Endothelial cell of umbilical vein (primary cell): ENCODE measurements around the gene LEO1. TPM values are rescaled to one million over a fixed set of nuclear protein-coding genes. Genes with fewer than 3 reads are reported as not detected.

Experiments used
- BruUV-seq: library from RNA; stranded (reverse); fragments of 400-500 nt; replicated peaks from 2 replicates; lab custom pipeline; 2021; lab: Mats Ljungman, UMichigan
- CTCF ChIA-PET: fragments of 300-600, 350-600 bp; sonication (Branson Sonifier 250); formaldehyde crosslinking; loops from one replicate; lab custom pipeline; 2021; ENCODE audit warnings: antibody characterized with exemption, inconsistent platforms; lab: Charles Lee
- POLR2A ChIA-PET: fragments of 300-600, 350-600 bp; sonication (Branson Sonifier 250); formaldehyde crosslinking; loops from one replicate; lab custom pipeline; 2021; ENCODE audit warnings: antibody characterized with exemption, inconsistent platforms; lab: Charles Lee
- DNase-seq: peaks from one replicate; pipeline ENCODE4 v3.0.0-alpha.2; 2011; ENCODE audit warnings: low read depth, low spot score
- FAIRE-seq: peaks from 2 replicates; lab custom pipeline; 2011; peaks lifted over from hg19 to GRCh38; lab: Jason Lieb, UNC
- H2AFZ ChIP-seq: 2 replicates; pipeline ENCODE4 v1.6.0; 2012; ENCODE audit warnings: low read depth, low read length, control low read depth, inconsistent platforms
- H3K27ac ChIP-seq: 2 replicates; pipeline ENCODE4 v1.5.1; 2011; ENCODE audit warnings: low read depth, mild to moderate bottlenecking, control low read depth, low read length, moderate library complexity; ENCODE audit not compliant: insufficient read depth
- H3K27me3 ChIP-seq, 2 experiments: 2 replicates each; pipeline versions ENCODE4 v1.6.0 to v1.6.1; 2011; ENCODE audit warnings: low read length in 2 of 2, mixed read lengths in 1 of 2; ENCODE audit not compliant: control insufficient read depth in 2 of 2, insufficient read depth in 2 of 2
- H3K36me3 ChIP-seq, 2 experiments: 2 replicates in 1 of 2; 3 replicates in 1 of 2; pipeline ENCODE4 v1.5.1; 2011; ENCODE audit warnings: low read length in 2 of 2, mild to moderate bottlenecking in 1 of 2, moderate library complexity in 1 of 2; ENCODE audit not compliant: control insufficient read depth in 2 of 2, insufficient read depth in 2 of 2; ENCODE audit errors: extremely low read depth in 1 of 2
- H3K4me1 ChIP-seq: 3 replicates; pipeline ENCODE4 v1.5.1; 2011; ENCODE audit warnings: mild to moderate bottlenecking, low read length; ENCODE audit not compliant: control insufficient read depth, insufficient read depth; ENCODE audit errors: extremely low read depth
- H3K4me2 ChIP-seq: 2 replicates; pipeline ENCODE4 v1.6.1; 2011; ENCODE audit warnings: low read length, control low read depth, mixed read lengths; ENCODE audit not compliant: insufficient read depth
- H3K4me3 ChIP-seq, 3 experiments: fragments of 200-600 bp in 1 of 3; sonication (generic), shearing (Covaris generic) in 1 of 3; replicated peaks in 1 of 3; 2 replicates each; pipeline ENCODE4 v1.5.1; 2011 to 2016; ENCODE audit warnings: control low read depth in 3 of 3, low read length in 3 of 3, mild to moderate bottlenecking in 2 of 3, inconsistent platforms in 1 of 3, low read depth in 1 of 3, moderate library complexity in 1 of 3; ENCODE audit not compliant: insufficient read depth in 1 of 3
- H3K79me2 ChIP-seq: 2 replicates; pipeline ENCODE4 v1.6.0; 2012; ENCODE audit warnings: low read length, inconsistent platforms; ENCODE audit not compliant: control insufficient read depth, insufficient read depth
- H3K9ac ChIP-seq: replicated peaks from 2 replicates; pipeline ENCODE3; 2011; ENCODE audit warnings: low read length, control low read depth; ENCODE audit not compliant: insufficient read depth; ENCODE audit errors: extremely low read depth
- H3K9me1 ChIP-seq: replicated peaks from 3 replicates; pipeline ENCODE4 v1.6.0; 2011; ENCODE audit warnings: mild to moderate bottlenecking, low read length; ENCODE audit not compliant: control insufficient read depth, insufficient read depth; ENCODE audit errors: extremely low read depth
- H3K9me3 ChIP-seq: replicated peaks from 2 replicates; pipeline ENCODE4 v1.5.1; 2012; ENCODE audit warnings: low read length, inconsistent platforms; ENCODE audit not compliant: control insufficient read depth, insufficient read depth
- H4K20me1 ChIP-seq: replicated peaks from 2 replicates; pipeline ENCODE3; 2011; ENCODE audit warnings: mild to moderate bottlenecking, low read length; ENCODE audit not compliant: control insufficient read depth, insufficient read depth; ENCODE audit errors: extremely low read depth
- EZH2 ChIP-seq: IDR thresholded peaks from 2 replicates; pipeline ENCODE4 v1.6.1; 2012; ENCODE audit warnings: borderline replicate concordance, low read depth, mild to moderate bottlenecking, moderate library complexity, low read length, inconsistent platforms; ENCODE audit not compliant: severe bottlenecking
- FOS ChIP-seq: IDR thresholded peaks from 2 replicates; pipeline ENCODE4 v1.6.1; 2011; ENCODE audit warnings: mild to moderate bottlenecking, low read length, moderate library complexity, borderline replicate concordance; ENCODE audit not compliant: insufficient read depth
- GATA2 ChIP-seq: IDR thresholded peaks from 2 replicates; pipeline ENCODE4 v1.7.0; 2011; ENCODE audit warnings: low read depth, mild to moderate bottlenecking, moderate library complexity, mixed read lengths, low read length; ENCODE audit not compliant: insufficient read length, insufficient read depth
- JUN ChIP-seq: IDR thresholded peaks from 2 replicates; pipeline ENCODE4 v1.6.1; 2011; ENCODE audit warnings: borderline replicate concordance, low read depth; ENCODE audit not compliant: insufficient read length, insufficient read depth
- MAX ChIP-seq: IDR thresholded peaks from 2 replicates; pipeline ENCODE4 v1.6.1; 2011; ENCODE audit not compliant: insufficient read depth, insufficient read length
- MYC ChIP-seq: IDR thresholded peaks from one replicate; pipeline ENCODE4 v1.6.1; 2011; ENCODE audit warnings: mild to moderate bottlenecking, low read depth, low read length
- POLR2A ChIP-seq: IDR thresholded peaks from 2 replicates; pipeline ENCODE4 v1.6.1; 2012; ENCODE audit warnings: low read depth, mild to moderate bottlenecking, control low read depth, low read length
- POLR2AphosphoS5 ChIP-seq: IDR thresholded peaks from 2 replicates; pipeline ENCODE4 v1.6.1; 2012; ENCODE audit warnings: low read depth, mild to moderate bottlenecking, control low read depth, low read length, moderate library complexity; ENCODE audit not compliant: insufficient read depth
- dilution Hi-C: fragments of 300-500 bp; cut with MboI; formaldehyde crosslinking; loops from one replicate; pipeline ENCODE4 v1.15.0; 2019; ENCODE audit warnings: low sequenced_read_pairs; ENCODE audit not compliant: extremely low pct_ligation_motif_present
- intact Hi-C: fragments of 100-400 bp; cut with micrococcal nuclease; formaldehyde crosslinking; loops from one replicate; pipeline ENCODE4 v1.10.0; 2022
- polyA plus RNA-seq, 4 experiments: library from polyadenylated mRNA; depleted of rRNA in 3 of 4; stranded (reverse) in 3 of 4; unstranded in 1 of 4; fragments of >200 nt; gene quantifications; 2 replicates each; pipeline versions ENCODE4 v1.2.1 to v1.2.3, GENCODE V29; 2011 to 2012; ENCODE audit warnings: missing spikeins in 1 of 4
- total RNA-seq: library from RNA; stranded (reverse); gene quantifications from 2 replicates; pipeline ENCODE4 v1.2.3, GENCODE V29; 2021
- TF ChIP-seq, protein P1 (sequence below), 2 donors: IDR thresholded peaks; 1 replicate in 1 of 2; 2 replicates in 1 of 2; pipeline ENCODE4 v1.5.1; 2011; ENCODE audit warnings: low read length in 2 of 2, mild to moderate bottlenecking in 2 of 2, moderate library complexity in 2 of 2, control low read depth in 1 of 2, inconsistent platforms in 1 of 2, low read depth in 1 of 2; ENCODE audit not compliant: insufficient read depth in 1 of 2; ENCODE audit errors: extremely low read depth in 1 of 2

Gene LEO1
- total and polyA plus RNA-seq, 2 donors (not counting 3 experiments of a cell fraction or from before 2014, with no cell fraction given): 1.3 to 28.0 TPM

DNA sequence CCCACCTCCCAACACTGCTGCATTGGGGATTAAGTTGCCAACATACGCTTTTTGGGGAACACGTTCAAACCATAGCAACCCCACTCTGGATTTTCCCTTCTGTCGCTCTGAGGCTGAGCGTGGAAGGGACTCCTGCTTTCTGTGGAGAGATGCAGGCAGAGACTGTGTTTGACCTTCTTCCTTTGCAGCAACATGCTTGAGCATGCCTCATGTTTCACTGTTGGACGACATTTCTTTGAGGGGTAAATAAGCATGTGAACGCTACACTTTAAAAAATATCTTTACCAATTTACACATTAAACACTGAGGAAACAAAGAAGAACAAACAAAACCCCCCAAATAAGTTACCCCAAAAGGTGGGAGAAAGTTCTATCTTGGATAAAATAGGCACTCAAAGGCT is 33.2 kb upstream of the LEO1 start:
- Histone ChIP-seq H3K4me1 (peaks cover 46% of the 10 kb centered on the region), H4K20me1 (no peaks in the 10 kb centered on the region), H3K36me3 (no peaks in the 10 kb centered on the region), H3K27ac (no peak overlapping the region), H3K4me3 (no peak overlapping the region), H3K9me1 (no peaks in the 10 kb centered on the region), H3K9me3 (no peaks in the 10 kb centered on the region), H3K27me3 (no peaks in the 10 kb centered on the region), H3K9ac (no peak overlapping the region), H3K79me2 (no peaks in the 10 kb centered on the region), H3K4me2 (no peak overlapping the region), H2AFZ (no peak overlapping the region)
- CTCF ChIA-PET: interaction anchor here (2.5 kb wide), 1 partner anchor 12 kb away, joined by 10 read pairs; no protein-coding TSS in a partner anchor
- dilution Hi-C loops (no loop called here), intact Hi-C loops (no loop called here)
- BruUV-seq: no TSS peak
- FAIRE-seq (no peak), DNase-seq (no peak)
- POLR2A ChIA-PET: no interaction called here
- TF ChIP-seq, protein P1, sequence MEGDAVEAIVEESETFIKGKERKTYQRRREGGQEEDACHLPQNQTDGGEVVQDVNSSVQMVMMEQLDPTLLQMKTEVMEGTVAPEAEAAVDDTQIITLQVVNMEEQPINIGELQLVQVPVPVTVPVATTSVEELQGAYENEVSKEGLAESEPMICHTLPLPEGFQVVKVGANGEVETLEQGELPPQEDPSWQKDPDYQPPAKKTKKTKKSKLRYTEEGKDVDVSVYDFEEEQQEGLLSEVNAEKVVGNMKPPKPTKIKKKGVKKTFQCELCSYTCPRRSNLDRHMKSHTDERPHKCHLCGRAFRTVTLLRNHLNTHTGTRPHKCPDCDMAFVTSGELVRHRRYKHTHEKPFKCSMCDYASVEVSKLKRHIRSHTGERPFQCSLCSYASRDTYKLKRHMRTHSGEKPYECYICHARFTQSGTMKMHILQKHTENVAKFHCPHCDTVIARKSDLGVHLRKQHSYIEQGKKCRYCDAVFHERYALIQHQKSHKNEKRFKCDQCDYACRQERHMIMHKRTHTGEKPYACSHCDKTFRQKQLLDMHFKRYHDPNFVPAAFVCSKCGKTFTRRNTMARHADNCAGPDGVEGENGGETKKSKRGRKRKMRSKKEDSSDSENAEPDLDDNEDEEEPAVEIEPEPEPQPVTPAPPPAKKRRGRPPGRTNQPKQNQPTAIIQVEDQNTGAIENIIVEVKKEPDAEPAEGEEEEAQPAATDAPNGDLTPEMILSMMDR (IDR thresholded peaks at IDR 0.05; ENCODE audit: extremely low read depth in 1 of 2, insufficient read depth in 1 of 2, low read depth in 1 of 2, low read length in 2 of 2): no peak
- TF ChIP-seq JUN (no peak), POLR2AphosphoS5 (no peak), MAX (no peak), FOS (no peak), POLR2A (no peak), GATA2 (no peak), EZH2 (no peak), MYC (no peak)
